Lung (tissue), 12 donors: ENCODE data around the gene HNRNPA2B1. TPM values are rescaled to one million over a fixed set of nuclear protein-coding genes. Genes with fewer than 3 reads are reported as not detected.

ENCODE experiments used
- ATAC-seq: fragments of 200-7000 bp; cut with Tn5 transposase; one replicate; pipeline ENCODE4 v1.9.1; 2020; ENCODE audit warnings: moderate number of reproducible peaks; ENCODE audit not compliant: insufficient read depth, low FRiP score
- DNase-seq, 3 donors: peaks; one replicate each; pipeline ENCODE4 v3.0.0-alpha.2; 2013 to 2017
- H3K27ac ChIP-seq, 2 donors: one replicate each; pipeline ENCODE4 v1.5.1; 2013; ENCODE audit warnings: mild to moderate bottlenecking in 2 of 2, moderate library complexity in 2 of 2, control low read depth in 1 of 2, inconsistent platforms in 1 of 2, low read depth in 1 of 2, low read length in 1 of 2
- H3K27me3 ChIP-seq, 3 donors: one replicate each; pipeline ENCODE4 v1.5.1; 2013; ENCODE audit warnings: low read length in 2 of 3; ENCODE audit not compliant: control insufficient read depth in 3 of 3, insufficient read depth in 3 of 3
- H3K36me3 ChIP-seq, 4 donors: one replicate each; pipeline ENCODE4 v1.5.1; 2013; ENCODE audit warnings: low read length in 4 of 4, mild to moderate bottlenecking in 1 of 4, moderate library complexity in 1 of 4; ENCODE audit not compliant: control insufficient read depth in 4 of 4, insufficient read depth in 4 of 4
- H3K4me1 ChIP-seq, 5 donors: one replicate each; pipeline ENCODE4 v1.5.1; 2013; ENCODE audit warnings: low read length in 5 of 5, mild to moderate bottlenecking in 2 of 5, moderate library complexity in 1 of 5; ENCODE audit not compliant: control insufficient read depth in 5 of 5, insufficient read depth in 5 of 5
- H3K4me3 ChIP-seq: one replicate; pipeline ENCODE4 v1.5.1; 2013; ENCODE audit warnings: mild to moderate bottlenecking, control low read depth, moderate library complexity
- H3K9ac ChIP-seq, 2 donors: one replicate each; pipeline ENCODE4 v1.5.1; 2013; ENCODE audit warnings: low read length in 2 of 2, control low read depth in 1 of 2; ENCODE audit not compliant: insufficient read depth in 1 of 2
- H3K9me3 ChIP-seq, 4 donors: one replicate each; pipeline ENCODE4 v1.5.1; 2013; ENCODE audit warnings: low read length in 3 of 4, mild to moderate bottlenecking in 1 of 4, moderate library complexity in 1 of 4; ENCODE audit not compliant: control insufficient read depth in 4 of 4, insufficient read depth in 3 of 4
- CTCF ChIP-seq: IDR thresholded peaks from 2 replicates; pipeline ENCODE4 v1.5.1; 2012; ENCODE audit warnings: mild to moderate bottlenecking; ENCODE audit errors: control extremely low read depth, extremely low read depth
- WGBS, 2 donors: extraction: QIAGEN DNeasy Blood & Tissue Kit; methylation state at CpG; one replicate each; pipeline ENCODE4 v1.1.7; 2013; 5-methylcytosine and 5-hydroxymethylcytosine counted together
- polyA plus RNA-seq, 2 donors: library from polyadenylated mRNA; stranded (reverse); fragments of 200-250 nt; gene quantifications; one replicate each; pipeline ENCODE4 v1.2.1, GENCODE V29; 2013
- total RNA-seq, 2 donors: library from RNA; depleted of rRNA in 1 of 2; stranded (reverse); fragments of >200 nt in 1 of 2; gene quantifications; one replicate each; pipeline ENCODE4 v1.2.1, GENCODE V29; 2014 to 2021
- donor health status: control.
- donor health status: control.
- donor health status: Bipolar disorder and iron deficiency.
- donor health status: healthy.
- donor health status: DM: yes; HTN: yes; CAD: no.

Gene HNRNPA2B1
- total and polyA plus RNA-seq, 4 donors = 363 to 572 (median 482) TPM

- H3K9me3 ChIP-seq = no peaks in the 10 kb centered on the region
- DNase-seq (no peak), ATAC-seq (no peak)
- no peaks in the 10 kb centered on the region for H3K27me3 ChIP-seq
- peaks cover 11 to 22% (median 18%) of the 10 kb centered on the region in 4 donors for H3K36me3 ChIP-seq
- no peak for TF ChIP-seq CTCF
- H3K4me1 ChIP-seq = no peaks in the 10 kb centered on the region
- 57 to 72% methylated on average over 5 of the region's 5 CpGs for WGBS, 2 donors
- no peak overlapping the region for H3K4me3 ChIP-seq
- no peak overlapping the region for H3K9ac ChIP-seq
- no peak overlapping the region for H3K27ac ChIP-seq
Measured at GRCh38 chr7:26213807-26214515, 13.4 kb upstream of the HNRNPA2B1 start.

- TF ChIP-seq CTCF = no peak
- no peak for DNase-seq
- H3K4me1 ChIP-seq = no peaks in the 10 kb centered on the region
- H3K9me3 ChIP-seq = no peaks in the 10 kb centered on the region
- H3K9ac ChIP-seq = no peak overlapping the region
- H3K27me3 ChIP-seq = no peaks in the 10 kb centered on the region
- peaks cover 15 to 23% (median 19%) of the 10 kb centered on the region in 4 donors for H3K36me3 ChIP-seq
- no peak overlapping the region for H3K27ac ChIP-seq
- ATAC-seq = no peak
- 88 to 94% methylated on average over 2 of the region's 2 CpGs for WGBS, 2 donors
- no peak overlapping the region for H3K4me3 ChIP-seq
Measured at GRCh38 chr7:26212921-26213718, 12.6 kb upstream of the HNRNPA2B1 start.

- no peak for TF ChIP-seq CTCF
- 78 to 83% methylated on average over 5 of the region's 5 CpGs for WGBS, 2 donors
- Histone ChIP-seq H3K9me3 (no peaks in the 10 kb centered on the region), H3K36me3 (peaks cover 23 to 29% (median 25%) of the 10 kb centered on the region in 4 donors), H3K4me1 (peaks cover 1 to 25% (median 4%) of the 10 kb centered on the region in 5 donors), H3K4me3 (no peak overlapping the region), H3K27ac (no peak overlapping the region), H3K27me3 (no peaks in the 10 kb centered on the region), H3K9ac (no peak overlapping the region)
- ATAC-seq (no peak), DNase-seq (no peak)
Measured at GRCh38 chr7:26208040-26208439, 7.5 kb upstream of the HNRNPA2B1 start.
